ENCODE data around the gene SOS1.
"Not testable (repeated sequence)": the region's sequence is repeated elsewhere in the genome, so short reads cannot be mapped to it uniquely, and the experiment has no call there.

SOS1 gene

GRCh38 chr2:38943784-38944183, 177.1 kb downstream of the SOS1 start:
- no peak for DNase-seq (ENCODE audit: low read depth)
- TF ChIP-seq MYC (IDR thresholded peaks at IDR 0.05; ENCODE audit: low read depth, low read length): no peak
- TF ChIP-seq POLR2A (IDR thresholded peaks at IDR 0.05; ENCODE audit: extremely low read depth, insufficient read length): no peak
- TF ChIP-seq MAX (IDR thresholded peaks at IDR 0.05; ENCODE audit: low read depth, low read length): no peak
- TF ChIP-seq, protein P1, sequence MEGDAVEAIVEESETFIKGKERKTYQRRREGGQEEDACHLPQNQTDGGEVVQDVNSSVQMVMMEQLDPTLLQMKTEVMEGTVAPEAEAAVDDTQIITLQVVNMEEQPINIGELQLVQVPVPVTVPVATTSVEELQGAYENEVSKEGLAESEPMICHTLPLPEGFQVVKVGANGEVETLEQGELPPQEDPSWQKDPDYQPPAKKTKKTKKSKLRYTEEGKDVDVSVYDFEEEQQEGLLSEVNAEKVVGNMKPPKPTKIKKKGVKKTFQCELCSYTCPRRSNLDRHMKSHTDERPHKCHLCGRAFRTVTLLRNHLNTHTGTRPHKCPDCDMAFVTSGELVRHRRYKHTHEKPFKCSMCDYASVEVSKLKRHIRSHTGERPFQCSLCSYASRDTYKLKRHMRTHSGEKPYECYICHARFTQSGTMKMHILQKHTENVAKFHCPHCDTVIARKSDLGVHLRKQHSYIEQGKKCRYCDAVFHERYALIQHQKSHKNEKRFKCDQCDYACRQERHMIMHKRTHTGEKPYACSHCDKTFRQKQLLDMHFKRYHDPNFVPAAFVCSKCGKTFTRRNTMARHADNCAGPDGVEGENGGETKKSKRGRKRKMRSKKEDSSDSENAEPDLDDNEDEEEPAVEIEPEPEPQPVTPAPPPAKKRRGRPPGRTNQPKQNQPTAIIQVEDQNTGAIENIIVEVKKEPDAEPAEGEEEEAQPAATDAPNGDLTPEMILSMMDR (IDR thresholded peaks at IDR 0.05; ENCODE audit: low read depth, low read length): no peak
- no peak overlapping the region for H3K4me3 ChIP-seq (ENCODE audit: low read depth, low read length)

GRCh38 chr2:38940746-38941145, 180.1 kb downstream of the SOS1 start:
- DNase-seq (ENCODE audit: low read depth): no peak
- TF ChIP-seq, protein P1 (IDR thresholded peaks at IDR 0.05; ENCODE audit: low read depth, low read length): no peak
- TF ChIP-seq MAX (IDR thresholded peaks at IDR 0.05; ENCODE audit: low read depth, low read length): no peak
- TF ChIP-seq MYC (IDR thresholded peaks at IDR 0.05; ENCODE audit: low read depth, low read length): no peak
- H3K4me3 ChIP-seq (ENCODE audit: low read depth, low read length): no peak overlapping the region

DNA sequence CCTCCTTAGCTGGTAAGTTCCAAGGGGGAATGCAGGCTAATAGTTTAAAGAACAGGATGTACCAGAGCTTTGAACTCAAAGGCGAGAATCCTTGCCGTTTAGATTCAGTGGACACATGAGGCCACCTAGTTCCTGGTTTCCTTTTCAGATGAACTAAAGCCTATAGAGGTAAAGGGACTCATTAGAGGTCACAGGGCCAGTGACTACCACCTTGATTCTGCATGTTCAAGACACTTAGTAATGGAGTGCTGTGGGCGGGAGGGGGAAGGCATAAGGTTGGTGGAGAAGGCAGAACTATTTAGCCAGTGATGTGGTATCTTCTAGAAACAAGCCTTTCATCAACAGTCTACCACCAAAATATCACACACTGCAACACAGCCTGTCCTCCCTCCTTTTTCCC, 183.3 kb downstream of the SOS1 start:
- no peak for DNase-seq (ENCODE audit: low read depth)
- no peak overlapping the region for H3K4me3 ChIP-seq (ENCODE audit: low read depth, low read length)
- TF ChIP-seq POLR2A (IDR thresholded peaks at IDR 0.05; ENCODE audit: extremely low read depth, insufficient read length) (no peak), MAX (IDR thresholded peaks at IDR 0.05; ENCODE audit: low read depth, low read length) (no peak), MYC (IDR thresholded peaks at IDR 0.05; ENCODE audit: low read depth, low read length) (no peak)
- TF ChIP-seq, protein P1 (IDR thresholded peaks at IDR 0.05; ENCODE audit: low read depth, low read length): no peak

- H3K4me3 ChIP-seq (ENCODE audit: low read depth, low read length); DNase-seq (ENCODE audit: low read depth): not testable (repeated sequence)
These were observed 184.3 kb downstream of the SOS1 start for GRCh38 chr2:38936516-38936915.

GRCh38 chr2:38935568-38936172, 185.2 kb downstream of the SOS1 start:
- no peak overlapping the region for H3K4me3 ChIP-seq (ENCODE audit: low read depth, low read length)
- TF ChIP-seq POLR2A (IDR thresholded peaks at IDR 0.05; ENCODE audit: extremely low read depth, insufficient read length): no peak
- TF ChIP-seq MAX (IDR thresholded peaks at IDR 0.05; ENCODE audit: low read depth, low read length): no peak
- no peak for TF ChIP-seq MYC (IDR thresholded peaks at IDR 0.05; ENCODE audit: low read depth, low read length)
- TF ChIP-seq, protein P1 (IDR thresholded peaks at IDR 0.05; ENCODE audit: low read depth, low read length): no peak
- no peak for DNase-seq (ENCODE audit: low read depth)

DNA sequence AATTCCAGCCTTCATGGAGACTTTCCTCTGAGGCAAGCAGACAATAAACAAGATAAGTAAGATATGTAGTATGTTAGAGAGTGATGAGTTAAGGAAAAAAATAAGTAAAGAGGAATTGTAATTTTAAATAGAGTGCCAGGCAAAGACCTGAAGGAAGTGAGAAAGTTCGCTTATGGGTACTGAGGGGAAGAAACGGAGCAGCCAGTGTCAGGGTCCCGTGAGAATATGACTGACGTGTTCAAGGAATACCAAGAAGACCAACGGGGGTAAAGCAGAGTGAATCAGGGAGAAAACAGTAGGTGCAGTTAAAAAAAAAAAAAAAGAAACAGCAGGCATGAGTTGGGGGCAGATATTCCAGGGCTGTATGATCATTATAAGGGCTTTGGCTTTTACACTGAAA, 186.1 kb downstream of the SOS1 start:
- TF ChIP-seq POLR2A (IDR thresholded peaks at IDR 0.05; ENCODE audit: extremely low read depth, insufficient read length): no peak
- H3K4me3 ChIP-seq (ENCODE audit: low read depth, low read length): no peak overlapping the region
- DNase-seq (ENCODE audit: low read depth): no peak

DNA sequence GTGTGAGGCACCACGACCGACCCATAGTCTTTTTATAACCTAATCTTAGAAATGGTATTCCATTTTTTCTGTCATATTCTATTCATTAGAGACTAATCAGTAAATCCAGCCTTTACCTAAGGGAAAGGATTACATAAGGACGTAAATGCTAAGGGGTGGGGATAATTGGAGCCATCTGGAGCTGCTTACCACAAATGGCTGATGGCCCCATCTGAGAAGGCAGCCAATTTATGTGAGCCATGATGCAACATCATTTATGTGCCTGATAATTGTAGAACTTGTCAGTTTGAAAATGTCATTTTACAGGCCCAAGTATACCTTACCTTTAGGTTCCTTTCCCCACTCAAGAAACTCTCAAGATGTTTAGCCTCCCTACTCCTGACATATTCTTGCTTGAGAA, 187.2 kb downstream of the SOS1 start:
- DNase-seq (ENCODE audit: low read depth): no peak
- TF ChIP-seq MYC (IDR thresholded peaks at IDR 0.05; ENCODE audit: low read depth, low read length) (no peak), POLR2A (IDR thresholded peaks at IDR 0.05; ENCODE audit: extremely low read depth, insufficient read length) (no peak), MAX (IDR thresholded peaks at IDR 0.05; ENCODE audit: low read depth, low read length) (no peak)
- TF ChIP-seq, protein P1 (IDR thresholded peaks at IDR 0.05; ENCODE audit: low read depth, low read length): no peak
- no peak overlapping the region for H3K4me3 ChIP-seq (ENCODE audit: low read depth, low read length)
